GM12891 (cell line): ENCODE results near the gene ETHE1.

Source experiments
- POLR2A ChIP-seq: IDR thresholded peaks from 2 replicates; pipeline ENCODE4 v1.6.1; 2011; ENCODE audit warnings: low read depth, low read length, control low read depth
- POLR2AphosphoS5 ChIP-seq: IDR thresholded peaks from 2 replicates; pipeline ENCODE4 v1.6.1; 2011; ENCODE audit warnings: low read depth, low read length, control low read depth

DNA sequence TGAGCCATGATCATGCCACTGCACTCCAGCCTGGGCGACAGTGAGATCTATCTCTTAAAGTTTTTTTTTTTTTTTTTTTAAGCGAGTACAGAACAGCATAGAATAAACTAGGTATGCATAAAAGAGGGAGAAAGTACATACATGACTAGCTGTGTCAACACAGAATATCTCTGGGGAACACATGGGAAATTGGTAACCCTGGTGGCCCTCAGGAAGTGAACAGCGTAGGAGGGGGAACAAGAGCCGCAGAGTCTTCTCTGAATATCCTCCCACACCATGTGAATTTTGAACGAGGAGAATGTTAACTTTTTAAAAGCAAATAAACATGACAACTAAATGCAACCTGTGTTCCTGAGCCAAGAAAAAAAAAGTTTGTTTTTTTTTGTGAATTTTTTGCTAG is 37.7 kb downstream of the ETHE1 start:
- TF ChIP-seq POLR2A (no peak), POLR2AphosphoS5 (no peak)
